H9 (cell line): Measurements from ENCODE around the gene SPATA20. TPM values are rescaled to one million over a fixed set of nuclear protein-coding genes. Genes with fewer than 3 reads are reported as not detected.

Experiments used
- DNase-seq: peaks from one replicate; pipeline ENCODE4 v3.0.0-alpha.2; 2017
- H2AFZ ChIP-seq: one replicate; pipeline ENCODE4 v1.6.1; 2013; ENCODE audit warnings: mild to moderate bottlenecking, low read length, control low read depth, moderate library complexity
- H2AK5ac ChIP-seq: 2 replicates; pipeline ENCODE4 v1.6.1; 2013; ENCODE audit warnings: low read length, control low read depth, mixed read lengths; ENCODE audit not compliant: insufficient read length
- H2BK120ac ChIP-seq: one replicate; pipeline ENCODE4 v1.6.1; 2013; ENCODE audit warnings: low read depth, mild to moderate bottlenecking, low read length, control low read depth, inconsistent platforms; ENCODE audit not compliant: poor library complexity, severe bottlenecking
- H2BK12ac ChIP-seq: 2 replicates; pipeline ENCODE4 v1.6.1; 2013; ENCODE audit warnings: low read length, control low read depth, mixed read lengths, low read depth; ENCODE audit not compliant: insufficient read length
- H2BK15ac ChIP-seq: 2 replicates; pipeline ENCODE4 v1.6.1; 2013; ENCODE audit warnings: low read depth, low read length, control low read depth
- H2BK20ac ChIP-seq: one replicate; pipeline ENCODE4 v1.6.1; 2013; ENCODE audit warnings: low read depth, mild to moderate bottlenecking, low read length, control low read depth, inconsistent platforms; ENCODE audit not compliant: poor library complexity, severe bottlenecking
- H2BK5ac ChIP-seq: 2 replicates; pipeline ENCODE4 v1.6.1; 2013; ENCODE audit warnings: low read length, control low read depth, mixed read lengths; ENCODE audit not compliant: insufficient read length
- H3K14ac ChIP-seq: 2 replicates; pipeline ENCODE4 v1.6.1; 2013; ENCODE audit warnings: low read length, control low read depth; ENCODE audit not compliant: insufficient read depth
- H3K18ac ChIP-seq: 2 replicates; pipeline ENCODE4 v1.6.1; 2013; ENCODE audit warnings: low read depth, mild to moderate bottlenecking, mixed read lengths, low read length, control low read depth; ENCODE audit not compliant: insufficient read length
- H3K23ac ChIP-seq: 2 replicates; pipeline ENCODE4 v1.6.1; 2013; ENCODE audit warnings: low read length, control low read depth, mixed read lengths, low read depth; ENCODE audit not compliant: insufficient read length
- H3K23me2 ChIP-seq: 2 replicates; pipeline ENCODE4 v1.6.1; 2013; ENCODE audit warnings: low read depth, mild to moderate bottlenecking, mixed read lengths, low read length, control low read depth; ENCODE audit not compliant: insufficient read length, poor library complexity, severe bottlenecking
- H3K27ac ChIP-seq: 2 replicates; pipeline ENCODE4 v1.5.1; 2013; ENCODE audit warnings: low read length, control low read depth, mixed read lengths, low read depth; ENCODE audit not compliant: insufficient read length
- H3K27me3 ChIP-seq: 2 replicates; pipeline ENCODE4 v1.6.1; 2013; ENCODE audit warnings: low read length, control low read depth, inconsistent platforms; ENCODE audit not compliant: insufficient read depth
- H3K4ac ChIP-seq: 2 replicates; pipeline ENCODE4 v1.6.1; 2013; ENCODE audit warnings: low read depth, mild to moderate bottlenecking, control low read depth, inconsistent platforms, low read length, moderate library complexity
- H3K4me1 ChIP-seq: 2 replicates; pipeline ENCODE4 v1.6.1; 2013; ENCODE audit warnings: low read length, control low read depth, inconsistent platforms; ENCODE audit not compliant: insufficient read depth
- H3K4me2 ChIP-seq: 2 replicates; pipeline ENCODE4 v1.6.1; 2013; ENCODE audit warnings: low read length, control low read depth, mixed read lengths; ENCODE audit not compliant: insufficient read length, insufficient read depth
- H3K56ac ChIP-seq: 2 replicates; pipeline ENCODE4 v1.6.1; 2013; ENCODE audit warnings: low read depth, mild to moderate bottlenecking, mixed read lengths, low read length, control low read depth; ENCODE audit not compliant: insufficient read length
- H3K79me1 ChIP-seq: 2 replicates; pipeline ENCODE4 v1.6.1; 2013; ENCODE audit warnings: low read depth, mild to moderate bottlenecking, moderate library complexity, low read length, control low read depth, inconsistent platforms; ENCODE audit not compliant: insufficient read depth, poor library complexity, severe bottlenecking
- H3K79me2 ChIP-seq: 2 replicates; pipeline ENCODE4 v1.6.1; 2013; ENCODE audit warnings: low read length, control low read depth, inconsistent platforms; ENCODE audit not compliant: insufficient read depth
- H3K9ac ChIP-seq: 2 replicates; pipeline ENCODE4 v1.6.1; 2013; ENCODE audit warnings: low read length, control low read depth, mixed read lengths; ENCODE audit not compliant: insufficient read length; ENCODE audit errors: extremely low read depth
- H3K9me3 ChIP-seq: one replicate; pipeline ENCODE4 v1.6.1; 2013; ENCODE audit warnings: low read depth, low read length, inconsistent platforms; ENCODE audit not compliant: control insufficient read depth
- H3T11ph ChIP-seq: one replicate; pipeline ENCODE4 v1.6.1; 2013; ENCODE audit warnings: mild to moderate bottlenecking, low read length, control low read depth, inconsistent platforms
- H4K20me1 ChIP-seq: one replicate; pipeline ENCODE4 v1.6.1; 2013; ENCODE audit not compliant: control insufficient read depth, insufficient read length, insufficient read depth
- H4K5ac ChIP-seq: 2 replicates; pipeline ENCODE4 v1.6.1; 2013; ENCODE audit warnings: low read depth, mild to moderate bottlenecking, mixed read lengths, low read length, control low read depth; ENCODE audit not compliant: insufficient read length
- H4K8ac ChIP-seq: replicated peaks from 2 replicates; pipeline ENCODE4 v1.6.1; 2013; ENCODE audit warnings: low read length, control low read depth, mixed read lengths, low read depth; ENCODE audit not compliant: insufficient read length
- H4K91ac ChIP-seq: 2 replicates; pipeline ENCODE4 v1.6.1; 2013; ENCODE audit warnings: low read depth, mild to moderate bottlenecking, moderate library complexity, mixed read lengths, low read length, control low read depth; ENCODE audit not compliant: insufficient read length
- H3K27ac Mint-ChIP-seq, 3 experiments: 2 replicates in 2 of 3; 3 replicates in 1 of 3; pipeline ENCODE4 v1.8.0; 2020 to 2021; ENCODE audit warnings: mixed read lengths in 3 of 3, mild to moderate bottlenecking in 1 of 3, moderate library complexity in 1 of 3
- H3K27me3 Mint-ChIP-seq: 2 replicates; pipeline ENCODE4 v1.8.0; 2021; ENCODE audit warnings: low read depth, mild to moderate bottlenecking, moderate library complexity, mixed read lengths
- H3K36me3 Mint-ChIP-seq, 3 experiments: 2 replicates in 2 of 3; 3 replicates in 1 of 3; pipeline ENCODE4 v1.8.0; 2020 to 2021; ENCODE audit warnings: low read depth in 3 of 3, mixed read lengths in 3 of 3; ENCODE audit not compliant: insufficient read depth in 1 of 3
- H3K4me1 Mint-ChIP-seq, 2 experiments: 2 replicates each; pipeline ENCODE4 v1.8.0; 2020; ENCODE audit warnings: mixed read lengths in 2 of 2
- H3K4me3 Mint-ChIP-seq, 2 experiments: 2 replicates in 1 of 2; 3 replicates in 1 of 2; pipeline ENCODE4 v1.8.0; 2020 to 2021; ENCODE audit warnings: mild to moderate bottlenecking in 2 of 2, mixed read lengths in 2 of 2, moderate library complexity in 1 of 2
- H3K9me3 Mint-ChIP-seq, 2 experiments: 2 replicates in 1 of 2; 3 replicates in 1 of 2; pipeline ENCODE4 v1.8.0; 2020; ENCODE audit warnings: mild to moderate bottlenecking in 2 of 2, mixed read lengths in 2 of 2, moderate library complexity in 1 of 2
- CTCF ChIP-seq: fragments of 200-600 bp; sonication (generic); conservative IDR thresholded peaks from 3 replicates; pipeline ENCODE4 v1.8.0; 2021; ENCODE audit warnings: antibody characterized with exemption, mild to moderate bottlenecking
- WGBS: extraction: QIAGEN DNeasy Blood & Tissue Kit; methylation state at CpG from one replicate; pipeline ENCODE4 v1.1.7; 2013; ENCODE audit warnings: missing lambda C conversion rate, low lambda C conversion rate, mixed read lengths; ENCODE audit not compliant: insufficient read length; ENCODE audit errors: extremely low coverage; 5-methylcytosine and 5-hydroxymethylcytosine counted together
- total RNA-seq: library from RNA; stranded (reverse); gene quantifications from 2 replicates; pipeline ENCODE4 v1.2.1, GENCODE V29; 2021

The SPATA20 gene
- total RNA-seq, 1 experiment from 2014 or later: 23.9 TPM

GRCh38 chr17:50541716-50542688 is 5.0 kb upstream of the SPATA20 start:
- H2AK5ac ChIP-seq: no peak overlapping the region
- no peak overlapping the region for H2BK15ac ChIP-seq
- H3T11ph ChIP-seq: no peak overlapping the region
- Mint-ChIP-seq H3K9me3 (no peaks in the 10 kb centered on the region), H3K27me3 (peaks cover 34% of the 10 kb centered on the region), H3K4me3 (peak overlapping the region; percentile 69 to 82), H3K27ac (no peak overlapping the region), H3K36me3 (no peaks in the 10 kb centered on the region), H3K4me1 (peaks cover 26 to 36% of the 10 kb centered on the region in 2 experiments)
- no peak overlapping the region for H3K23ac ChIP-seq
- H3K4me1 ChIP-seq: 0 out of 2 replicates have a peak, but pooled peaks cover 2% of the 10 kb centered on the region
- no peaks in the 10 kb centered on the region; the same call in 1 of the 2 replicates for H3K27me3 ChIP-seq
- H3K18ac ChIP-seq: peak overlapping the region; percentile 77
- DNase-seq: peak; percentile 92
- no peak overlapping the region for H2AFZ ChIP-seq
- peak overlapping the region; percentile 76 for H3K4me2 ChIP-seq
- H4K91ac ChIP-seq: no peak overlapping the region
- H2BK120ac ChIP-seq: no peak overlapping the region
- H3K9me3 ChIP-seq: no peaks in the 10 kb centered on the region
- no peak overlapping the region for H2BK20ac ChIP-seq
- no peaks in the 10 kb centered on the region for H3K79me1 ChIP-seq
- no CpG with 5 or more reads among the region's 82 CpGs for WGBS
- H3K27ac ChIP-seq: no peak overlapping the region
- no peak overlapping the region for H2BK12ac ChIP-seq
- H4K8ac ChIP-seq: no peak overlapping the region
- H3K9ac ChIP-seq: peak overlapping the region; percentile 8
- H4K5ac ChIP-seq: no peak overlapping the region
- H3K56ac ChIP-seq: no peak overlapping the region
- peak overlapping the region; percentile 71 for H3K14ac ChIP-seq
- H3K4ac ChIP-seq: no peak overlapping the region
- H2BK5ac ChIP-seq: no peak overlapping the region
- peaks cover 8% of the 10 kb centered on the region for H3K23me2 ChIP-seq
- no peaks in the 10 kb centered on the region for H3K79me2 ChIP-seq
- TF ChIP-seq CTCF: peak; percentile 34; the same call in 2 of the 3 replicates
- H4K20me1 ChIP-seq: no peaks in the 10 kb centered on the region
